ENCODE results near the gene RARB.

- TF ChIP-seq CEBPB (IDR thresholded peaks at IDR 0.05; ENCODE audit: borderline replicate concordance, low read depth, low read length) (no peak), CBFB (CRISPR knock-in tag; IDR thresholded peaks at IDR 0.05) (no peak), CTCF (CRISPR knock-in tag; IDR thresholded peaks at IDR 0.05) (no peak), AFF4 (CRISPR knock-in tag; IDR thresholded peaks at IDR 0.05) (no peak)
These were observed 137.7 kb downstream of the RARB start for GRCh38 chr3:25565807-25566206.

Data from HepG2 (cell line).